ENCODE measurements around the gene DHX32.

DNA sequence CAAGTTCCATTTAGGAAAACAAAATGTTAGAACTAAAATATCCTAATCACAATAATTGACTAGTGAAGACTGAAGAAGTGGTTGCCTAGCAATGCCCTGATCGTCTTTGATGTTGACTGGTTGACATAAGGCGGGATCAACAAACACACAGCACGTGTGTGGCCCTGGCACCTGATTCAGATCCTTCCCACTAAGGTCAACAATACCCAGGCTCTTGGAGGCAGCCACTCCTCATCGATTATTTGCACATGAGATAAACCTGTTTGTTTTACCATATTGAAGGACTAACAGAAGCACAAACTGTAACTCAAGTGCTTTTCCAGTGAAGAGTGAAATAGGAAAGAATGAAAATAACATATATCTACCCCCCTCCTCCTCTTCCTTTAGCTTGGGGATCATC lies 30.9 kb upstream of the DHX32 start:
- TF ChIP-seq, protein P1, sequence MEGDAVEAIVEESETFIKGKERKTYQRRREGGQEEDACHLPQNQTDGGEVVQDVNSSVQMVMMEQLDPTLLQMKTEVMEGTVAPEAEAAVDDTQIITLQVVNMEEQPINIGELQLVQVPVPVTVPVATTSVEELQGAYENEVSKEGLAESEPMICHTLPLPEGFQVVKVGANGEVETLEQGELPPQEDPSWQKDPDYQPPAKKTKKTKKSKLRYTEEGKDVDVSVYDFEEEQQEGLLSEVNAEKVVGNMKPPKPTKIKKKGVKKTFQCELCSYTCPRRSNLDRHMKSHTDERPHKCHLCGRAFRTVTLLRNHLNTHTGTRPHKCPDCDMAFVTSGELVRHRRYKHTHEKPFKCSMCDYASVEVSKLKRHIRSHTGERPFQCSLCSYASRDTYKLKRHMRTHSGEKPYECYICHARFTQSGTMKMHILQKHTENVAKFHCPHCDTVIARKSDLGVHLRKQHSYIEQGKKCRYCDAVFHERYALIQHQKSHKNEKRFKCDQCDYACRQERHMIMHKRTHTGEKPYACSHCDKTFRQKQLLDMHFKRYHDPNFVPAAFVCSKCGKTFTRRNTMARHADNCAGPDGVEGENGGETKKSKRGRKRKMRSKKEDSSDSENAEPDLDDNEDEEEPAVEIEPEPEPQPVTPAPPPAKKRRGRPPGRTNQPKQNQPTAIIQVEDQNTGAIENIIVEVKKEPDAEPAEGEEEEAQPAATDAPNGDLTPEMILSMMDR (IDR thresholded peaks at IDR 0.05) = no peak
- TF ChIP-seq POLR2A (IDR thresholded peaks at IDR 0.05) = no peak
